Measurements from ENCODE around the gene GRAP2. TPM values are rescaled to one million over a fixed set of nuclear protein-coding genes. Genes with fewer than 3 reads are reported as not detected.
"Not testable (repeated sequence)": the region's sequence is repeated elsewhere in the genome, so short reads cannot be mapped to it uniquely, and the experiment has no call there.

GRAP2 gene
- total RNA-seq: 1 to 10 TPM; 2.0 to 3.6 TPM
- under 1 TPM in 1 of 2 donors, not detected in 1; 0.05 TPM for polyA plus RNA-seq
- long read RNA-seq, donor 1: 0 reads
- long read RNA-seq, donor 2, partial matches to known transcripts: 0 of 1 reads
- long read RNA-seq, donor 2, other reads (novel, unspliced or antisense): 1 of 1 reads

GRCh38 chr22:39900306-39901227 lies at the start of gene GRAP2:
Gene GRAP2 (plus strand): TSS chr22:39901084. CDS start chr22:39947107, 46,023 bp downstream.
- Histone ChIP-seq H3K27ac (ENCODE audit: low read depth in 1 of 2, low read length in 2 of 2) (no peak within 1 kb of the TSS), H3K36me3 (ENCODE audit: control insufficient read depth in 1 of 2, insufficient read depth in 2 of 2, low read length in 1 of 2) (no peaks in the 10 kb centered on the region), H3K9me3 (ENCODE audit: control insufficient read depth, low read length) (no peaks in the 10 kb centered on the region), H3K4me3 (ENCODE audit: low read length in 2 of 2) (no peak within 1 kb of the TSS), H3K4me1 (ENCODE audit: control insufficient read depth in 1 of 2, insufficient read depth in 2 of 2, low read length in 2 of 2) (no peaks in the 10 kb centered on the region), H3K27me3 (ENCODE audit: control insufficient read depth in 1 of 2, insufficient read depth in 2 of 2, low read length in 1 of 2) (no peaks in the 10 kb centered on the region)
- DNase-seq: no peak
- no peak for ATAC-seq (ENCODE audit: low FRiP score)
- WGBS, 2 donors: 64 to 67% methylated on average over 4 of the region's 4 CpGs
- intact Hi-C loops (cut with DNase I): no loop called here

GRCh38 chr22:39851606-39852315 lies 49.1 kb upstream of the GRAP2 start:
- Histone ChIP-seq H3K27me3 (ENCODE audit: control insufficient read depth in 1 of 2, insufficient read depth in 2 of 2, low read length in 1 of 2) (no peaks in the 10 kb centered on the region), H3K4me1 (ENCODE audit: control insufficient read depth in 1 of 2, insufficient read depth in 2 of 2, low read length in 2 of 2) (no peaks in the 10 kb centered on the region), H3K9me3 (ENCODE audit: control insufficient read depth, low read length) (no peaks in the 10 kb centered on the region), H3K36me3 (ENCODE audit: control insufficient read depth in 1 of 2, insufficient read depth in 2 of 2, low read length in 1 of 2) (no peaks in the 10 kb centered on the region), H3K4me3 (ENCODE audit: low read length in 2 of 2) (no peak overlapping the region), H3K27ac (ENCODE audit: low read depth in 1 of 2, low read length in 2 of 2) (no peak overlapping the region)
- 89 to 92% methylated on average over 4 of the region's 4 CpGs for WGBS, 2 donors
- no peak for DNase-seq
- no peak for ATAC-seq (ENCODE audit: low FRiP score)
- intact Hi-C loops (cut with DNase I): no loop called here

- no peaks in the 10 kb centered on the region for H3K9me3 ChIP-seq (ENCODE audit: control insufficient read depth, low read length)
- H3K27ac ChIP-seq (ENCODE audit: low read depth in 1 of 2, low read length in 2 of 2): no peak overlapping the region
- no peaks in the 10 kb centered on the region for H3K4me1 ChIP-seq (ENCODE audit: control insufficient read depth in 1 of 2, insufficient read depth in 2 of 2, low read length in 2 of 2)
- H3K27me3 ChIP-seq (ENCODE audit: control insufficient read depth in 1 of 2, insufficient read depth in 2 of 2, low read length in 1 of 2): no peaks in the 10 kb centered on the region
- H3K4me3 ChIP-seq (ENCODE audit: low read length in 2 of 2): no peak overlapping the region
- H3K36me3 ChIP-seq (ENCODE audit: control insufficient read depth in 1 of 2, insufficient read depth in 2 of 2, low read length in 1 of 2): no peaks in the 10 kb centered on the region
- DNase-seq (no peak), ATAC-seq (ENCODE audit: low FRiP score) (no peak)
- WGBS, 2 donors: 63 to 65% methylated on average over 2 of the region's 2 CpGs
- intact Hi-C loops (cut with DNase I): no loop called here
Observed at GRCh38 chr22:39852799-39853198, 48.1 kb upstream of the GRAP2 start.

GRCh38 chr22:39856588-39856987 lies 44.3 kb upstream of the GRAP2 start:
- ATAC-seq (ENCODE audit: low FRiP score): no peak
- no peaks in the 10 kb centered on the region for H3K36me3 ChIP-seq (ENCODE audit: control insufficient read depth in 1 of 2, insufficient read depth in 2 of 2, low read length in 1 of 2)
- no peak for DNase-seq
- H3K9me3 ChIP-seq (ENCODE audit: control insufficient read depth, low read length): peaks cover 2% of the 10 kb centered on the region
- no peaks in the 10 kb centered on the region for H3K4me1 ChIP-seq (ENCODE audit: control insufficient read depth in 1 of 2, insufficient read depth in 2 of 2, low read length in 2 of 2)
- WGBS, 2 donors: 72 to 79% methylated on average over 4 of the region's 4 CpGs
- intact Hi-C loops (cut with DNase I): no loop called here
- H3K27me3 ChIP-seq (ENCODE audit: control insufficient read depth in 1 of 2, insufficient read depth in 2 of 2, low read length in 1 of 2): no peaks in the 10 kb centered on the region
- H3K4me3 ChIP-seq (ENCODE audit: low read length in 2 of 2): no peak overlapping the region
- no peak overlapping the region for H3K27ac ChIP-seq (ENCODE audit: low read depth in 1 of 2, low read length in 2 of 2)

- DNase-seq (no peak), ATAC-seq (ENCODE audit: low FRiP score) (no peak)
- Histone ChIP-seq H3K27ac (ENCODE audit: low read depth in 1 of 2, low read length in 2 of 2) (no peak overlapping the region), H3K36me3 (ENCODE audit: control insufficient read depth in 1 of 2, insufficient read depth in 2 of 2, low read length in 1 of 2) (no peaks in the 10 kb centered on the region), H3K4me3 (ENCODE audit: low read length in 2 of 2) (no peak overlapping the region), H3K4me1 (ENCODE audit: control insufficient read depth in 1 of 2, insufficient read depth in 2 of 2, low read length in 2 of 2) (no peaks in the 10 kb centered on the region), H3K27me3 (ENCODE audit: control insufficient read depth in 1 of 2, insufficient read depth in 2 of 2, low read length in 1 of 2) (peaks cover 0 to 1% of the 10 kb centered on the region in 2 donors), H3K9me3 (ENCODE audit: control insufficient read depth, low read length) (peaks cover 3% of the 10 kb centered on the region)
- 55 to 56% methylated on average over 7 of the region's 7 CpGs for WGBS, 2 donors
- intact Hi-C loops (cut with DNase I): no loop called here
Observed at GRCh38 chr22:39859903-39860588, 40.8 kb upstream of the GRAP2 start.

GRCh38 chr22:39868741-39869140 lies 32.1 kb upstream of the GRAP2 start:
- intact Hi-C loops (cut with DNase I): no loop called here
- H3K4me3 ChIP-seq (ENCODE audit: low read length in 2 of 2): no peak overlapping the region
- H3K9me3 ChIP-seq (ENCODE audit: control insufficient read depth, low read length): no peaks in the 10 kb centered on the region
- no peaks in the 10 kb centered on the region for H3K4me1 ChIP-seq (ENCODE audit: control insufficient read depth in 1 of 2, insufficient read depth in 2 of 2, low read length in 2 of 2)
- H3K36me3 ChIP-seq (ENCODE audit: control insufficient read depth in 1 of 2, insufficient read depth in 2 of 2, low read length in 1 of 2): no peaks in the 10 kb centered on the region
- H3K27me3 ChIP-seq (ENCODE audit: control insufficient read depth in 1 of 2, insufficient read depth in 2 of 2, low read length in 1 of 2): peaks cover 0 to 2% of the 10 kb centered on the region in 2 donors
- no peak overlapping the region for H3K27ac ChIP-seq (ENCODE audit: low read depth in 1 of 2, low read length in 2 of 2)
- ATAC-seq (ENCODE audit: low FRiP score): no peak
- DNase-seq: no peak
- 47 to 61% methylated on average over 1 of the region's 1 CpG for WGBS, 2 donors

GRCh38 chr22:39869797-39870196 lies 31.1 kb upstream of the GRAP2 start:
- DNase-seq; H3K4me3 ChIP-seq (ENCODE audit: low read length in 2 of 2); H3K4me1 ChIP-seq (ENCODE audit: control insufficient read depth in 1 of 2, insufficient read depth in 2 of 2, low read length in 2 of 2); H3K36me3 ChIP-seq (ENCODE audit: control insufficient read depth in 1 of 2, insufficient read depth in 2 of 2, low read length in 1 of 2); H3K9me3 ChIP-seq (ENCODE audit: control insufficient read depth, low read length); ATAC-seq (ENCODE audit: low FRiP score); H3K27ac ChIP-seq (ENCODE audit: low read depth in 1 of 2, low read length in 2 of 2); H3K27me3 ChIP-seq (ENCODE audit: control insufficient read depth in 1 of 2, insufficient read depth in 2 of 2, low read length in 1 of 2); intact Hi-C loops (cut with DNase I): not testable (repeated sequence)
- 88% methylated on average over 2 of the region's 2 CpGs for WGBS, 2 donors

GRCh38 chr22:39871008-39871798 lies 29.7 kb upstream of the GRAP2 start:
- Histone ChIP-seq H3K4me1 (ENCODE audit: control insufficient read depth in 1 of 2, insufficient read depth in 2 of 2, low read length in 2 of 2) (no peaks in the 10 kb centered on the region), H3K27ac (ENCODE audit: low read depth in 1 of 2, low read length in 2 of 2) (no peak overlapping the region), H3K9me3 (ENCODE audit: control insufficient read depth, low read length) (no peaks in the 10 kb centered on the region), H3K4me3 (ENCODE audit: low read length in 2 of 2) (no peak overlapping the region), H3K36me3 (ENCODE audit: control insufficient read depth in 1 of 2, insufficient read depth in 2 of 2, low read length in 1 of 2) (no peaks in the 10 kb centered on the region), H3K27me3 (ENCODE audit: control insufficient read depth in 1 of 2, insufficient read depth in 2 of 2, low read length in 1 of 2) (peaks cover 0 to 2% of the 10 kb centered on the region in 2 donors)
- DNase-seq (no peak), ATAC-seq (ENCODE audit: low FRiP score) (no peak)
- 57 to 61% methylated on average over 5 of the region's 5 CpGs for WGBS, 2 donors
- intact Hi-C loops (cut with DNase I): no loop called here
